EH (cell line): ENCODE data around the gene PLK3.
"Not testable (repeated sequence)": the region's sequence is repeated elsewhere in the genome, so short reads cannot be mapped to it uniquely, and the experiment has no call there.

Source experiments
- DNase-seq: peaks from one replicate; pipeline ENCODE4 v3.0.0-alpha.2; 2015; ENCODE audit warnings: low read depth

PLK3 gene

DNA sequence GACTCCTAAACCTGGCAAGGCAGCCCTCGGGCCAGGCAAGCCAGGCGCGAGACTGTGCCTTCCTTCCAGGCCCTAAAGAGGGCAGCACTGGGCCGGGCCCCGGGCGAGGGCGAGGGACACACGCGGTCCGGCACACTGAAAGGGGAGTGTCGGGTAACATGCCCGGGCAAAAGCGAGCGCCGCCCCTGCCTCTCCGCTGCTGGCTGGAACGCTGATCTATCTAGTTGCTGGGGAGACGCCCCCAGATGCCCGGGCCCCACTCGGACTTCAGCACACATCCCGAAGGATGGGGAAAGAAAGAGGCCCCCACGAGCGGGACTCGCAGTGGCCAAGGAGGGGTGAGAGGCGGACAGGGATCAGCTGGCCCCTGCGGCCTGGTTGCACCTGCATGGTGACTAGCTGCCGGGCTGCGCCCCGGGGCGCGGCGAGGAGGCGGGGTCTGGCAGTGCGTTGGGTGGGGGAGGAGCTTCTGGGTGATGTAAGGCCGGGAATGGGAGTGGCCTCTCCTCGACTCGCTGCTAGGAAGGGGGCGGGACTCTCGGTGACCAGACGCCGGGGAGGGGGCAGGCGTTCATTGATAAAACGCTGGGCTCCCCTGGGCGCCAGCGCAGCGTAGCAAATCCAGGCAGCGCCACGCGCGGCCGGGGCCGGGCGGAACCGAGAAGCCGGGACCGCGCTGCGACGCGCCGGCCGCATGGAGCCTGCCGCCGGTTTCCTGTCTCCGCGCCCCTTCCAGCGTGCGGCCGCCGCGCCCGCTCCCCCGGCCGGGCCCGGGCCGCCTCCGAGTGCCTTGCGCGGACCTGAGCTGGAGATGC is at the start of gene PLK3:
PLK3 (plus strand) TSS at position 608 of the 815 bp plus-strand sequence; CDS start at position 695, 87 bp downstream.
- DNase-seq, result peak; percentile 98

DNA sequence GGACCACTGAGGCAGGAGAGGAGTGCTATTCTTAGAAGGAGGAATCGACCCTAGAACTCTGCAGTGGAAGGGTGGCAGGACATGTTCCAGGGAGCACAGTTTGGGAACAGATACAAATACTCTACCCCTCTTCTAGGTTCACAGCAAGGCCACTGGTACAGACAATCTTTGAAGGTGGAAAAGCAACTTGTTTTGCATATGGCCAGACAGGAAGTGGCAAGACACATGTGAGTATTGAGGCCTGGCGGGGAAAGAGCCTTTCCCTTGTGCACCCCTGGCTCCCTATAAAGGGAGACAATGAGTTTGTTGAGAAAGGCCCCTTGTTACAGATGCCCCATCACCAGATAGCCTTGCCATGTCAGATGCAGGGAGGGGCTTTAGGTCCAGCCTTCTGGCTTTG is 42.8 kb upstream of the PLK3 start:
- DNase-seq, result no peak

DNA sequence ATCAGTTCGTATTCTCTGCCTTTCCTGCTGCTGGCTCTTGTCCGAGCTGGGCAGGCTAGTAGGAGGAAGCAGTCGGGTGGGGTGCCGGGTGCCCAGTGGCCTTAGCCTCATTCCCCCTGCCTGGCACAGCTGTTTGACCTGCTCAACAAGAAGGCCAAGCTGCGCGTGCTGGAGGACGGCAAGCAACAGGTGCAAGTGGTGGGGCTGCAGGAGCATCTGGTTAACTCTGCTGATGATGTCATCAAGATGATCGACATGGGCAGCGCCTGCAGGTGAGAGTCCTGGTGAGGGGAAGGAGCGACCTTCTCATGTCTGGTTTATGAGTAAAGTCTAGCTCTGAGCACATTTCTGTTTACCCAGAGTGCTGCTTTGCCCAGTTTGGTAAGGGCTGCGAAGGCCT is 41.1 kb upstream of the PLK3 start:
- DNase-seq, result no peak

DNA sequence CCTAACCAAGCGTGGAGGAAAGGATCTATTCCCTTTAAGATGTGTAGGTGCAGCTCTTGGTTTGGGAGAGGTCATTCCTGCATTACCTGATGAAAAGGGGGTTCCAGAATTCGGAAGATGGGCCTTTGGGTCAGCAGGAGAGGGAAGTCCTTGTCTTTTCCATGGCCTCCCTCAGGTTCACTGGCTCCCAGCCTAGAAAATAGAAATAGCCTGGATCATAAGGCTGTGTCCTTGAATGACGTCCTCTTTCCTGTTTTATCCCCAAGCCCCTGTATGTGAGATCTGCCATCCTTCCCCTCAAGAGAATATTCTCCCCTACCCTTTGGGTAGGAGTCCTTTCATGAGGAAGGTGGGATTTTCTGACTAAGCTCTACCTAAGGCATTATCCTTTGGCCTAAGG is 39.3 kb upstream of the PLK3 start:
- no peak for DNase-seq

DNA sequence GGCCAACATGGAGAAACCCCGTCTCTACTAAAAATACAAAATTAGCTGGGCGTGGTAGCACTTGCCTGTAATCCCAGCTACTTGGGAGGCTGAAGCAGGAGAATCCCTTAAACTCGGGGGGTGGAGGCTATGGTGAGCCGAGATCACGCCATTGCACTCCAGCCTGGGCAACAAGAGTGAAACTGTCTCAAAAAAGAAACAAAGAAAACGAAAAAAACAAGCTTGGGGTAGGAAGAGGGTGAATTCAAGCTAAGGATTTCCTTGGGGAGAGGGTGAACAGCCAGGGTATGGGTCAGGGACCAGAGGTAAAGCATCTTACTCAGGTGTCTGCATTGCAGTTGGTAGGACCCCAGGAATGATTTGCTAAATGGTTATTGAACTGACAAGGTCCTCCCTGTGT is 33.8 kb upstream of the PLK3 start:
- not testable (repeated sequence) for DNase-seq

DNA sequence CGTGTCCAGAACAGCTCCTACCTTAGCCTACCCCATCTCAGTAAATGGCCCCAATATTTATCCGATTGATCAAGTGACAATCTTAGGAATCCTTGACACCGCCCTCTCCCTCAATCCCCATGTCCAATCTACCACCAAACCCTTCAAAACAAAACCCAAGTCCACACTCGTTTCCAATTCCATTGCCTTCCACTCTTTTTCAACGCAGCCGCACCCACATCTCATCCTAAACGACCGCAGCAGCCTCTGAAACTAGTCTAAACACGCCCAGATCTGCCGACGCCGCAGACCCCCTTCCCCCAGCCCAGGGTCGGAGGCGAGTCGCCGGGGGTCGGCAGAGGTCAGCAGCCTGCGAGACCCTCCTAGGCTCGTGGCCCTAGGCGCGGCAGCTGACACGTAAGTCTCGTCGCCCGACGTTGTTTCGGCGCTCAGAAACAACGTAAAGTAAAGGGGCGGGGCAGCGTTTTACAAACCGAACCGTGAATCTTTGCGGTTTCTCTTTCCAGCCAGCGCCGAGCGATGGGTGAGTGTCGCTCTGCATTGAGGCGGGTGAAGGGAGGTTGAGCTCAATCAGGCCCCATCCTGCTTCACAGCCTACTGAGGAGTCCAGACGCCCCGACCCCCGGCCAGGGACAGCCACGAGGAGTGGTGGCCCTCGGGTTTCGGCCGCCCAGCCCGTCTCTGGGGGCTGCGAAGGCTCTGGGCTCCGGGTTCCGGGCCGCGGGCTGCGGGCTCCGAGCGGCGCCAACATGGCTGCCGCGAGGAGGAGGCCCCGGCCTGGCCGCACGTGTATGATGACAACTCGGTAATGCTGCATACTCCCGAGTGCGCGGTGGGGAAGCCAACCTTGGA is 24.9 kb upstream of the PLK3 start, which contains the start of gene RPS8:
RPS8 (plus strand) TSS at position 463 of the 852 bp plus-strand sequence; CDS start at position 520, 57 bp downstream.
- peak; percentile 94 for DNase-seq

DNA sequence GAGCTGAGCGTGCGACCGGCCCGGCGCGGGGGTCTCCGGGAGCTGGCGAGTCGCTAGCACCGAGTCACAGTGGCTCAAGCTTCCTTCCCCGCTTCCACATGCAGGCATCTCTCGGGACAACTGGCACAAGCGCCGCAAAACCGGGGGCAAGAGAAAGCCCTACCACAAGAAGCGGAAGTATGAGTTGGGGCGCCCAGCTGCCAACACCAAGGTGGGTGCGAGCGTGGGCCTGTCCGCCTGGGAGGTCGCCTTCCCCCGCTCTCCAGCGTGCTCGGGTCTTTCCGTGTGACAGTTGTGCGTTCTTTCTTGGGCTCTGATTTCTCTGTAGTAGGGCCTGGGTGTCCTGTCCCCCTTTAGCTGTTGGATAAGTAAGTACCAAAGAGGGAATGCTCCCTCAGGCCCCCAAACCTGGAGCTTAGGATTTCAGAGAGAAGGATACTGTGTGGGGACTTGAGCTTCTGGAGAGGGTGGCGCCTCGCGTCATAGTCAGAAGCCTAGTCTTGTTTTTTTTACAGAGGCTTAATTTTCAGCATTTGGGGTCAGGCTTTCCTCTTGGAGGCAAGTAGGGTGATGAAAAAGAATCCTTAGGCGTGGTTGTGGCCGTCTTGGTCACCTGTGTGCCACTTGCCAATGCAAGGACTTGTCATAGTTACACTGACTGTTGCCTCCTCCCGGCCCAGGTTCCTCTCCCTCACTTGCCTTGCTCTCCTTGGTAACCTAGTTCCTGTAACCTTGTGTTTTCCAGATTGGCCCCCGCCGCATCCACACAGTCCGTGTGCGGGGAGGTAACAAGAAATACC is 24.0 kb upstream of the PLK3 start:
- peak; percentile 24 for DNase-seq

DNA sequence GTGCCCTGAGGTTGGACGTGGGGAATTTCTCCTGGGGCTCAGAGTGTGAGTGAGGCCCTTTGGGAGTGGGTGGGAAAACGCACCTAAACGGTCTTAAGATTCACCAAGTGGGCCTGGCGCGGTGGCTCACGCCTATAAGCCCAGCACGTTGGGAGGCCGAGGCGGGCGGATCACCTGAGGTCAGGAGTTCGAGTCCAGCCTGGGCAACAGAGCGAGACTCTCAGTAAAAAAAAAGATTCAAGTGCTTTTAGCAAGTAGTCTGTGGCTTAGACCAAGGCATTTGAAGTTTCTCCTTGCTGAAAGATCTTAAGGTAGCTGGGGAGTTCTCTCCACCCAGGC is 23.5 kb upstream of the PLK3 start:
- no peak for DNase-seq

DNA sequence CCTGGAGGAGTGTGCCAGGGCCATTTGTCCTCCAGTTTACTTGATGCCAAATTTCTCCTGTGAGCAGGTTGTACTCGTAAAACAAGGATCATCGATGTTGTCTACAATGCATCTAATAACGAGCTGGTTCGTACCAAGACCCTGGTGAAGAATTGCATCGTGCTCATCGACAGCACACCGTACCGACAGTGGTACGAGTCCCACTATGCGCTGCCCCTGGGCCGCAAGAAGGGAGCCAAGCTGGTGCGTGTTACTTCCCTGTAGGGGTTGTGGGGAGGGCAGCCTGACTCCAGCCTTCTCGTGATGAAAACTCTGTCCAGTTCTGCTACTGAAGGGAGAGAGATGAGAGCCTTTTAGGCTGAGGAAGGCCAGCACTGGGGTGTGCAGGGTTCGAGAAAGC is 22.6 kb upstream of the PLK3 start:
- DNase-seq, result no peak

DNA sequence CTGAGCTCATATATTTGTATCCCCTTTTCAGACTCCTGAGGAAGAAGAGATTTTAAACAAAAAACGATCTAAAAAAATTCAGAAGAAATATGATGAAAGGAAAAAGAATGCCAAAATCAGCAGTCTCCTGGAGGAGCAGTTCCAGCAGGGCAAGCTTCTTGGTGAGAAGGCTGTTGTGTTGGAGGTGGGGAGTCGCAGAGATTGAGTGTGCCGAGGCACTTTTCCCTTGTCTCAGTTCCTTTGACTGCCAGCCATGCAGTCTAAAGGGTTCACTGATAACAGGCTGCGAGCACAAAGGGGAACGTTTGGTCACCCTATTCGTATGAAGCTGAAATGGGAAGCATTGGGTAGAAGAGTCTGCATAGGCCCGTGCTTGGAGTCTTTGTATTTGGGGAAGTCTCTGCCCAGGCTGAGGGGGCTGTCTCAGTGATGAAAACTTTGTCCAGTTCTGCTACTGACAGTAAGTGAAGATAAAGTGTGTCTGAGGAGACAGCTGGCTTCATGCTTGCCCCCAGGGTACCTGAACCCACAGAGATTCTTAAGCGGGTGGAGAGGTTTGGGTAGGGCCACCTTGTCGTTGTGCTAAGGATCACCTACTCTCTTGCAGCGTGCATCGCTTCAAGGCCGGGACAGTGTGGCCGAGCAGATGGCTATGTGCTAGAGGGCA is 22.1 kb upstream of the PLK3 start:
- no peak for DNase-seq

DNA sequence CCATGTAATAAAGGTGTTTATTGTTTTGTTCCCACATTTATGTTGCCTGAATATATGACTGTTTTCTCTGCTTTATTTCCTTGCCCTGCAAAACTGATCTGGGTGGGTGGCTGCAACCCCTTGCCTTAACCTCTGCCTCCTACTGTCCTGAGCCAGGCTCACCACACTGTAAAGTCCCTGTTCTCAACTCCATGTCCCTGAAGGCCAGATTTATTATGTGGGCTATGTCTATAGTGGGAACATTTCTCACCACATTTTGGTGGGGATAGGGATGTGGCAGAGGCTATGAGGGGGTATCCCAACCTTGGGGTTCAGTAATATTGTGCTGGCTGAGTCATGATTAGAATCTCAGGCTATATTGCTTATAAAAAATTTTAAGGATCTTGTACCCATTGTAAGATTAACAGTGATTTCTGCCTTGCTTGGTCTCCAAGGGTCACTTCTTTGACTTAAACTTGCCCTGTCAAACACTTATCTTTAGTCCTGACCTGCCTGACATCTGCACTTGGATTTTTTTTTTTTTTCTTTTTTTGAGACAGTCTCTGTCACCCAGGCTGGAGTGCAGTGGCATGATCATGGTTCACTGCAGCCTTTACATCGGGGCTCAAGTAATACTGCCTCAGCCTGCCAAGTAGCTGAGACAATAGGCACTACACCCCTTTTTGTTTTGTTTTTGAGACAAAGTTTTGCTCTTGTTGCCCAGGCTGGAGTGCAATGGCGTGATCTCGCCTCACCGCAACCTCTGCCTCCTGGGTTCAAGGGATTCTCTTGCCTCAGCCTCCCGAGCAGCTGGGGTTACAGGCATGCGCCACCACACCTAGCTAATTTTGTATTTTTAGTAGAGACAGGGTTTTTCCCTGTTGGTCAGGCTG is 21.2 kb upstream of the PLK3 start:
- DNase-seq, result no peak

DNA sequence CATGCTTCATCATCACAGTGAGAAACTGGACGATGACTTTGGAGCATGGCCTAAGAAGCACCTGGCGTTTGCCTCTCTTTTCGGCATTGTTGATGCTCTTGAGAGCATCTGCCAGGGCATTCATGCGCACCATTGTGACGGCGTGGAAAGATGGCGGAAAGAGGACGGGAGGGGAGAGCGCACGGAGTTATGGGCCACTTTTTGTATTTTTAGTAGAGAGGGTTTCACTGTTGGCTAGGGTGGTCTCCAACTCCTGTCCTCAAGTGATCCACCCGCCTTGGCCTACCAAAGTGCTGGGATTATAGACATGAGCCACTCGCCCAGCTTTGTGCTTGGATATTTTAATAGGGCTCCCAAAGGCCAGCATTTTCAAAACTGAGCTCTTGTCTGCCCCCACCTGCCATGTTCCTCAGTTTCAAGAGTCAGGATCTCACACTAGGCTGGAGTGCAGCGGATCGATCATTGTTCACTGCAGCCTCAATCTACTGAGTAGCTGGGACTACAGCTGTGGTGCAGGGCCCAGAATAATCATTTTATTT is 19.5 kb upstream of the PLK3 start:
- DNase-seq, result no peak

DNA sequence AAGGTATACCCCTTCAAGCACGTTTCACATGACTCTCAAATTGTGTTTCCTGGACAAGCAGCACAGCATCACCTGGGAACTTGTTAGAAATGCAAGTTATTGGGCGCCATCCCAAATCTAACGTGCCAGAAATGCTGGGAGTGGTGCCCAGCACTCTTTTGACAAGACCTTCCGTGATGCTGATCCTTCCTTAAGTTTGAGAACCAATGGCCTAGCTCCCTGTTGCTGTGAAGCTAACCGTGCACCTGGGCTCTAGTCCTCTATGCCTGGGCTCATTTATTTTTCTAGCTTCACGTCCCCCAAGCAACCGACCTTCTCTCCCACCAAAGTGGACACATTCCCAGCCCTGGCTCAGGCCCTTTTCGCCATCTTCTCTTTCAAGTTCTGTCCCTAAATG is 16.5 kb upstream of the PLK3 start:
- DNase-seq, result no peak

DNA sequence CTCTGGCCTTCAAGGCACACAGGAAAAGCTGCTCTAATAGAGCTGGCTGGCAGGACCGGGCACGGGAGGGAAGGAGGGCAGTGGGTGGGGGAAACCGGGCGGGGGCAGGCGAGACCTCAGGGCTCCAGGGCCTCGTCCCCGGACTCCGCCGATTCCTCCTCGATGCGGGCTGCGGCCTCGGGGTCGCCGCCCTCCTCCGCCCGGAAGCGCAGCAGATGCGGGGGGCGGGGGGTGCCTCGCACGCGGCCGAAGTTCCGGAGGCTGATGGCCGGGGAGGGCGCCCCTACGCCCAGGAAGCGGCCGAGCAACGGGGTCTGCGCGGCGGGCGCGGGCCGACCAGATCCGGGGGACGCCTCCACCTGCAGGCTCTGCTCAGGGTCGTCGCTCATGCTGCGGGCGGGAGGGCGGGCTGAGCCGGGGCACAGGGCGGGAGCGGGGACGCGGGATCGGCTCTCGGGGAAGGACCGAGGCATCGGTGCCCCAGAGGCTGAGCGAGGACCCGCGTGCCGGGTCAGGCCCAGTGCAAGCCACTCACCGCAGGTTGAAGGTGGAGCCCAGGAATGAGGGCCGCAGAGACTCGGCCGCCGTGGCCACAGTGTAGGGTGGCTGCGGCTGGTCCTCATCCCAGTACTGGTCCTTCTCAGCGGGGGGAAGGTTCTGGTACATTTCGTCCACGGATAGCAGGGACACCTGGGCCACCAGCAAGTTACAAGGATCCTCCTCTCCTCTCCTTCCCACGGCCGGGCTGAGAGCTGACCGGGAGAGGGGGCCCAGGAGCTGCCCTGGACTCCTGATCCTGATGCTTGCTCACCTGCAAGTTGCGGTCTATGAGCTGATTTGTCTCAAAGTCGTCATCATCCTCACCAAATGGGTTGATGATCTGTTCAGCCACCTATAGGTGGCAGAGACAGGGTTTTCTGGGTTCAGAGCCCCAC is 15.8 kb upstream of the PLK3 start:
- peak; percentile 28 for DNase-seq

DNA sequence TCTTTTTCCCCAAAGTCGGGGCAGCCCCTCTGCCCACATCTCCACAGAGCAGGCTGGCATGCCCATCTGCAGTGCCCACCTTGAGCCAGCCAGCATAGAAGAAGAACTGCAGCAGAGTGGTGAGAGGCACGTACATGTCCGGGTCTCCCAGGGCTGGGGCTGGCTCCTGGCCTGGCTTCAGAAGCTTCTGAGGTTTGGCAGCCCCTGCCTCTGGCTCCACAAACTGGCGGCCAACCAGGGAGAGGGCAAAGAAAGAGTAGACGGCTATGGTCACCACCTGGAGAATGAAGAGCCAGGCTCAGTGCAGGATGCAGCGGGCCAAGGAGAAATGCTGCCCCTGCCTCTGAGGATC is 15.2 kb upstream of the PLK3 start:
- no peak for DNase-seq

DNA sequence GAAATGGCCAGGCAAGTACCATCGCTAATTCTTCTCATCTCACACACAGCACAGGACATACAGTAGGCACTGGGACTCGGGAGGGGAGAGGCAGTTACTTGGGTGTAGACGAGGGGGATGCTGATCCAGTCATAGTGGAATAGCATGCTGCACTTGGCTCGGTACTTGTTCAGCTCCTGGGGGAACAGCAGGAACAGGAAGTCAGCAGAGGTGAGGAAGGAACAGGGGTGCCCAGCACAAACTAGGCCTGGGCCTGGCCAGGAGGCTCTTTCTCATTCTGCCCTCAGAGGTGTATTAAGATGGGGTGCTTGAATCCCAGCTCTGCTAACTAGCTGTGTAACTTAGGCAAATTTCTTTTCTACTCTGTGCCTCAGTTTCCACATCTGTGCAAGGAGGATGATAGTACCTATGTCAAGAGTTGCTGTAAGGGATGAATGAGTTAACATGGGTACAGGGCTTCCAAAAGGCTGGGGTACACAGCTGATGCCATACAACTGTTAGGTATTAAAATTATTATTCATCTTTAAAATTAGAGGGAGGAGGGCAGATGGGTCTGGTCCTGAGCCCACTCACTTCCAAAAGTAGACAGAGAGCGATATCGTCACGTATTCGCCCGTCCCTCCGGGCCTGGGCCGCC is 14.6 kb upstream of the PLK3 start:
- no peak for DNase-seq

DNA sequence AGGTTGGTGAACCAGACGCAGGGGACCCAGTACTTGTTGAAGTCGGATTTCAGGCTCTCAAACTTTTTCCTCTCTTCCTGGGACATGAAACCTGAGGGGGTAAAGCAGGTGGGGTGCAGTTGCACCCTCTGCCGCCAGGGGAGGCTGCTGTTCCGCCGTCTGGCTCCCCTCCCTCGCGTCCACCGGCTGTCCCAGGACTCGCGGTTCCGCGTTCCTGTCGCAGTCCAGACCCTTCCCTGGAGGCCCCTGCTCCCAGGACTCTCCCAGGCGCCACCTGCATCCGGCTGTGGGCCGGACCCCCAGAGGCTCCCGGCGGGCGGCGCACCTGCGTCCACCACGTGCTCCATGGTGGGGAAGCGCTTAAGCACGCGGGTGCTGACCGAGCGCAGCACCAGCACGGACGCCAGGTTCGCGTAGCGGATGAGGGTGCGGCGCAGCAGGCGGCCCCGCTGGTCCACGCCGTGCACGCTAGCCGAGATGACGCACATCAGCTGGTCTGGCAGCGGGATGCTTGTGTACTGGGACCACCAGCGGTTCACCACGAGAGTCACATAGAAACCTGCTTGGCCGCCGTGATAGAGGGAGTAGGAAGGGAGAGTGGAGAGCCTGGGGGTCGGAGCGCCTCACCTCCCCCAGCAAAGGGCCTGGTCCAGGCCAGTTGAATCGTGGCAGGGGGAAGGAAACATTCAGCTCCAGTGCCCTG is 13.9 kb upstream of the PLK3 start:
- DNase-seq, result peak; percentile 58

DNA sequence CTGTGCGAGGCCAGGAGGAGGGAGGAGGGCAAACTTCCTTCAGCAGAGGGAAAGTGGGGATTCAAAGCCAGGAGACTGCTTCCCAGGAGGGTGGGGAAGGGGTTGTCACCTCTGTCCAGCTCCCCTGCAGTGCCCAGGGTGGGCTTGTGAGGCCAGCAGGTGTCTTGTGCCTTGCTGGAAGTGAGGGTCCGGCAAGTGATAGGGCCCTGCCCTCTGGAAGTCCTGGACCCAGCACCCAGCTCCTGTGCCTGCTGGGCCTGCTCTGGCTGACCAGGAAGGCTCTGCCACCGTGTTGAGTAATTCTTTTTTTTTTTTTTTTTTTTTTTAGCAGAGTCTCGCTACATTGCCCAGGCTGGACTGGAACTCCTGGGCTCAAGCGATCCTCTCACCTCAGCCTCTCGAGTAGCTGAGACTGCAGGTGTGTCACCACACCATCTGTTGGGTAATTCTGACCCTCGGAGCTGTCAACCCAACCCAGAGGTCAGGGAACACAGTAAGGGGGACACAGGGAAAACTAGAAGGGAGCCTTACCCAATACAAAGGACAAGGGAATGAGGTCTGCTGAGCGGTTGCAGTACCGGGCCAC is 13.2 kb upstream of the PLK3 start:
- DNase-seq, result no peak
